B cell (primary cell): Measurements from ENCODE around the gene VAMP4. TPM values are rescaled to one million over a fixed set of nuclear protein-coding genes. Genes with fewer than 3 reads are reported as not detected.

Experiments
- ATAC-seq: fragments of 200-7000 bp; cut with Tn5 transposase; one replicate; pipeline ENCODE4 v1.10.0; 2021; ENCODE audit warnings: low read depth, mild to moderate bottlenecking, moderate number of reproducible peaks, moderate library complexity
- CTCF ChIA-PET: fragments of 350-600 bp; sonication (Branson Sonifier 250); formaldehyde crosslinking; loops from one replicate; lab custom pipeline; 2021; ENCODE audit warnings: antibody characterized with exemption, inconsistent platforms; lab: Charles Lee
- POLR2A ChIA-PET: fragments of 350-600 bp; sonication (Branson Sonifier 250); formaldehyde crosslinking; loops from one replicate; lab custom pipeline; 2021; ENCODE audit warnings: antibody characterized with exemption; lab: Charles Lee
- DNase-seq: peaks from one replicate; pipeline ENCODE4 v3.0.0; 2013
- H2AFZ ChIP-seq: 2 replicates; pipeline ENCODE4 v1.6.1; 2012; ENCODE audit warnings: mild to moderate bottlenecking, low read depth, low read length; ENCODE audit not compliant: insufficient read depth, poor library complexity, severe bottlenecking
- H3K27ac ChIP-seq, 2 donors: 1 replicate in 1 of 2; 2 replicates in 1 of 2; pipeline ENCODE4 v1.5.1; 2012 to 2013; ENCODE audit warnings: low read length in 2 of 2, mild to moderate bottlenecking in 2 of 2, moderate library complexity in 1 of 2
- H3K27me3 ChIP-seq, 4 experiments: fragments of 200-600 bp in 1 of 4; sonication (generic) in 1 of 4; replicated peaks in 1 of 4; 1 replicate in 2 of 4; 2 replicates in 2 of 4; pipeline versions ENCODE4 v1.6.1 to v1.7.0; 2013 to 2016; ENCODE audit warnings: low read length in 3 of 4, mild to moderate bottlenecking in 2 of 4, mixed read lengths in 1 of 4, moderate library complexity in 1 of 4; ENCODE audit not compliant: insufficient read depth in 4 of 4, control insufficient read depth in 3 of 4; ENCODE audit errors: control extremely low read depth in 1 of 4
- H3K36me3 ChIP-seq, 2 experiments: replicated peaks in 1 of 2; 1 replicate in 1 of 2; 2 replicates in 1 of 2; pipeline versions ENCODE4 v1.6.1 to v1.7.1; 2013; ENCODE audit warnings: low read length in 1 of 2; ENCODE audit not compliant: insufficient read depth in 2 of 2, control insufficient read depth in 1 of 2; ENCODE audit errors: control extremely low read depth in 1 of 2, extremely low read depth in 1 of 2
- H3K4me1 ChIP-seq, 2 donors: fragments of 200-600 bp in 1 of 2; sonication (generic) in 1 of 2; 1 replicate in 1 of 2; 2 replicates in 1 of 2; pipeline versions ENCODE4 v1.5.1 to v1.6.1; 2013 to 2017; ENCODE audit warnings: low read length in 2 of 2; ENCODE audit not compliant: control insufficient read depth in 2 of 2, insufficient read depth in 2 of 2
- H3K4me2 ChIP-seq: replicated peaks from 2 replicates; pipeline ENCODE3; 2012; ENCODE audit warnings: mild to moderate bottlenecking, low read depth, low read length; ENCODE audit not compliant: poor library complexity, severe bottlenecking
- H3K4me3 ChIP-seq, 5 experiments: fragments of 200-600 bp in 1 of 5; sonication (generic) in 1 of 5; 1 replicate in 3 of 5; 2 replicates in 2 of 5; pipeline versions ENCODE4 v1.5.1 to v1.7.0; 2011 to 2016; ENCODE audit warnings: low read length in 4 of 5, mild to moderate bottlenecking in 4 of 5, low read depth in 2 of 5, control low read depth in 1 of 5, moderate library complexity in 1 of 5; ENCODE audit not compliant: insufficient read depth in 1 of 5; ENCODE audit errors: control extremely low read depth in 1 of 5, extremely low read depth in 1 of 5
- H3K79me2 ChIP-seq: fragments of 200-600 bp; sonication (generic); one replicate; pipeline ENCODE4 v1.6.0; 2016; ENCODE audit warnings: low read length; ENCODE audit not compliant: control insufficient read depth, insufficient read depth
- H3K9ac ChIP-seq: fragments of 200-600 bp; sonication (generic); 2 replicates; pipeline ENCODE4 v1.6.1; 2017; ENCODE audit warnings: mild to moderate bottlenecking, low read length, moderate library complexity
- H3K9me3 ChIP-seq, 3 donors: one replicate each; pipeline versions ENCODE4 v1.6.1 to v1.7.1; 2013; ENCODE audit warnings: low read length in 2 of 3; ENCODE audit not compliant: control insufficient read depth in 2 of 3, insufficient read depth in 1 of 3; ENCODE audit errors: control extremely low read depth in 1 of 3
- H4K20me1 ChIP-seq: 2 replicates; pipeline ENCODE4 v1.6.0; 2012; ENCODE audit warnings: mild to moderate bottlenecking, low read length; ENCODE audit not compliant: insufficient read depth, control insufficient read depth, poor library complexity, severe bottlenecking
- H3K27ac Mint-ChIP-seq: one replicate; pipeline ENCODE4 v1.8.0; 2021; ENCODE audit warnings: mixed read lengths
- H3K27me3 Mint-ChIP-seq: one replicate; pipeline ENCODE4 v1.8.0; 2021; ENCODE audit warnings: mixed read lengths
- H3K4me1 Mint-ChIP-seq: one replicate; pipeline ENCODE4 v1.8.0; 2021; ENCODE audit warnings: mixed read lengths
- H3K4me3 Mint-ChIP-seq: one replicate; pipeline ENCODE4 v1.8.0; 2021; ENCODE audit warnings: mixed read lengths
- H3K9me3 Mint-ChIP-seq: one replicate; pipeline ENCODE4 v1.8.0; 2022; ENCODE audit warnings: mixed read lengths; ENCODE audit not compliant: insufficient read depth
- EZH2 ChIP-seq: IDR thresholded peaks from 2 replicates; pipeline ENCODE4 v1.6.1; 2012; ENCODE audit warnings: borderline replicate concordance, low read depth, mild to moderate bottlenecking, moderate library complexity, low read length; ENCODE audit not compliant: insufficient read depth, poor library complexity, severe bottlenecking
- WGBS: methylation state at CpG from one replicate; pipeline ENCODE4 v1.1.5; 2013; ENCODE audit warnings: missing lambda C conversion rate; ENCODE audit not compliant: insufficient coverage; 5-methylcytosine and 5-hydroxymethylcytosine counted together
- intact Hi-C: fragments of 100-400 bp; cut with micrococcal nuclease; formaldehyde crosslinking; loops from one replicate; pipeline ENCODE4 v1.10.0; 2022
- polyA plus RNA-seq: library from polyadenylated mRNA; depleted of rRNA; stranded (reverse); fragments of >200 nt; gene quantifications from 2 replicates; pipeline ENCODE4 v1.2.3, GENCODE V29; 2012
- total RNA-seq, 2 donors: library from RNA; stranded (reverse); fragments of 120-200 nt in 1 of 2; gene quantifications; 1 replicate in 1 of 2; 2 replicates in 1 of 2; pipeline versions ENCODE4 v1.2.3 to v1.2.4, GENCODE V29; 2013 to 2022
- TF ChIP-seq, protein P1 (sequence below): fragments of 200-600 bp; IDR thresholded peaks from one replicate; pipeline ENCODE4 v1.8.0; 2022; ENCODE audit warnings: antibody characterized with exemption, mild to moderate bottlenecking

Gene VAMP4
- total and polyA plus RNA-seq, 2 donors (not counting 1 experiment from before 2014, with no cell fraction given), result 11.6 to 21.8 TPM

DNA sequence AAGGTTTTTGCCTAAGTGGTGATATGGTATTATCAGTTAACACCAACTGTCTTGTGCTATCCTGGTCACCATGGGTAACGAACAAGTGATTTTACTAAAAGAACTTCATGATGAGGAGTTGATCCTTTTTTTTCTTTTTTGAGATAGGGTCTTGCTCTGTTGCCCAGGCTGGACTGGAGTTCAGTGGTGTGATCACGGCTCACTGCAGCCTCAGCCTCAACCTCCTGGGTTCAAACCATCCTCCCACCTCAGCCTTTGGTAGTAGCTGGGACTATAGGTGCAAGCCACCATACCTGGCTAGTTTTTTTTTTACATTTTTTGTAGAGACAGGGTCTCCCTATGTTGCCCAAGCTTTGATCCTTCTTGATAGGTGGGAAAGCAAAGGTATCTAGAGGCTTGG, 44.7 kb upstream of the VAMP4 start:
- Mint-ChIP-seq H3K27ac (no peak overlapping the region), H3K27me3 (no peaks in the 10 kb centered on the region), H3K4me3 (no peak overlapping the region), H3K9me3 (no peaks in the 10 kb centered on the region), H3K4me1 (peaks cover 32% of the 10 kb centered on the region)
- no peak overlapping the region for H2AFZ ChIP-seq
- no peak for ATAC-seq
- WGBS, result 100% methylated on average over 1 of the region's 2 CpGs
- H3K4me1 ChIP-seq, result peaks cover 18 to 24% of the 10 kb centered on the region in 2 donors
- H3K9me3 ChIP-seq, result no peaks in the 10 kb centered on the region
- no peak overlapping the region for H3K27ac ChIP-seq
- peaks cover 15% of the 10 kb centered on the region for H4K20me1 ChIP-seq
- ChIA-PET CTCF (interaction anchor here (0.8 to 2.3 kb wide), 2 partner anchors 14 to 73 kb away, joined by 3 to 7 read pairs; no protein-coding TSS in a partner anchor), POLR2A (no interaction called here)
- H3K36me3 ChIP-seq, result peaks cover 12 to 76% of the 10 kb centered on the region in 2 experiments
- no peak overlapping the region for H3K4me2 ChIP-seq
- no peaks in the 10 kb centered on the region for H3K27me3 ChIP-seq
- H3K9ac ChIP-seq, result no peak overlapping the region
- TF ChIP-seq, protein P1, sequence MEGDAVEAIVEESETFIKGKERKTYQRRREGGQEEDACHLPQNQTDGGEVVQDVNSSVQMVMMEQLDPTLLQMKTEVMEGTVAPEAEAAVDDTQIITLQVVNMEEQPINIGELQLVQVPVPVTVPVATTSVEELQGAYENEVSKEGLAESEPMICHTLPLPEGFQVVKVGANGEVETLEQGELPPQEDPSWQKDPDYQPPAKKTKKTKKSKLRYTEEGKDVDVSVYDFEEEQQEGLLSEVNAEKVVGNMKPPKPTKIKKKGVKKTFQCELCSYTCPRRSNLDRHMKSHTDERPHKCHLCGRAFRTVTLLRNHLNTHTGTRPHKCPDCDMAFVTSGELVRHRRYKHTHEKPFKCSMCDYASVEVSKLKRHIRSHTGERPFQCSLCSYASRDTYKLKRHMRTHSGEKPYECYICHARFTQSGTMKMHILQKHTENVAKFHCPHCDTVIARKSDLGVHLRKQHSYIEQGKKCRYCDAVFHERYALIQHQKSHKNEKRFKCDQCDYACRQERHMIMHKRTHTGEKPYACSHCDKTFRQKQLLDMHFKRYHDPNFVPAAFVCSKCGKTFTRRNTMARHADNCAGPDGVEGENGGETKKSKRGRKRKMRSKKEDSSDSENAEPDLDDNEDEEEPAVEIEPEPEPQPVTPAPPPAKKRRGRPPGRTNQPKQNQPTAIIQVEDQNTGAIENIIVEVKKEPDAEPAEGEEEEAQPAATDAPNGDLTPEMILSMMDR, result no peak
- TF ChIP-seq EZH2, result no peak
- intact Hi-C loops, result no loop called here
- H3K4me3 ChIP-seq, result no peak overlapping the region
- DNase-seq, result no peak
- peaks cover 53% of the 10 kb centered on the region for H3K79me2 ChIP-seq

DNA sequence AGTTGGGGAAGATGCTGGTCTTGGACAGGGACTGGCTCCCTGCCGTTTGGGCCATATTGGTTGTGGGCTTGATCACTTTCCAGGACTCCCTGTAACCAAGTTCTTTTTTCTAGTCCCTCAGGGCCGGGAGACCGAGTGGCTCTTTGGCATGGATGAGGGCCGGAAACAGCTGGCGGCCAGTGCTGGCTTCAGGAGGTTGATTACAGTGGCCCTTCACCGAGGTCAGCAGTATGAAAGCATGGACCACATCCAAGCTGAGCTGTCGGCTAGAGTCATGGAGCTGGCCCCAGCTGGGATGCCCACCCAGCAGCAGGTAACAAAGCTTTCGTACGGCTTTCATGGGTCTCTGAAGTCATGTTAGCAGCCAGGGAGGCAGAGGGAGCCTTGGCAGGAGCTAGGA, 43.9 kb upstream of the VAMP4 start:
- ATAC-seq, result no peak
- no peaks in the 10 kb centered on the region for H3K9me3 ChIP-seq
- no peak overlapping the region for H2AFZ ChIP-seq
- no peak overlapping the region for H3K4me3 ChIP-seq
- Mint-ChIP-seq H3K4me3 (no peak overlapping the region), H3K9me3 (no peaks in the 10 kb centered on the region), H3K27ac (no peak overlapping the region), H3K4me1 (peaks cover 38% of the 10 kb centered on the region), H3K27me3 (no peaks in the 10 kb centered on the region)
- peaks cover 18 to 26% of the 10 kb centered on the region in 2 donors for H3K4me1 ChIP-seq
- H3K4me2 ChIP-seq, result no peak overlapping the region
- no peak for DNase-seq
- no peak overlapping the region for H3K27ac ChIP-seq
- POLR2A ChIA-PET, result interaction anchor here (0.8 kb wide), 1 partner anchor 8 kb away, joined by 3 read pairs; no protein-coding TSS in a partner anchor
- peaks cover 11% of the 10 kb centered on the region for H4K20me1 ChIP-seq
- CTCF ChIA-PET, result interaction anchor here (2.3 kb wide), 1 partner anchor 14 kb away, joined by 7 read pairs; no protein-coding TSS in a partner anchor
- intact Hi-C loops, result no loop called here
- TF ChIP-seq, protein P1, result no peak
- no peak for TF ChIP-seq EZH2
- peaks cover 9 to 68% of the 10 kb centered on the region in 2 experiments for H3K36me3 ChIP-seq
- H3K27me3 ChIP-seq, result no peaks in the 10 kb centered on the region
- WGBS, result 100% methylated on average over 8 of the region's 9 CpGs
- H3K9ac ChIP-seq, result no peak overlapping the region
- peaks cover 54% of the 10 kb centered on the region for H3K79me2 ChIP-seq
